H1 (cell line): Measurements from ENCODE around the gene FNDC1.

Experiments used
- ATF3 ChIP-seq: IDR thresholded peaks from 2 replicates; pipeline ENCODE4 v1.6.1; 2011; ENCODE audit warnings: low read depth, mild to moderate bottlenecking, low read length; ENCODE audit not compliant: insufficient read depth
- NRF1 ChIP-seq: IDR thresholded peaks from 2 replicates; pipeline ENCODE4 v1.6.1; 2011; ENCODE audit warnings: mild to moderate bottlenecking, low read depth, low read length, improper control_type of control experiment
- RAD21 ChIP-seq, 2 experiments: IDR thresholded peaks in 1 of 2; conservative IDR thresholded peaks in 1 of 2; 2 replicates each; pipeline ENCODE4 v1.6.1; 2011; ENCODE audit warnings: low read depth in 2 of 2, low read length in 2 of 2, improper control_type of control experiment in 1 of 2, inconsistent platforms in 1 of 2, mild to moderate bottlenecking in 1 of 2, moderate library complexity in 1 of 2
- SP2 ChIP-seq: IDR thresholded peaks from 2 replicates; pipeline ENCODE4 v1.6.1; 2012; ENCODE audit warnings: mild to moderate bottlenecking, low read length, inconsistent platforms

- TF ChIP-seq ATF3, result no peak
- TF ChIP-seq SP2, result no peak
- no peak for TF ChIP-seq NRF1
- TF ChIP-seq RAD21 (IDR thresholded peaks at IDR 0.05 in 1 of 2, conservative IDR thresholded peaks at IDR 0.05 in 1 of 2; ENCODE audit: low read depth in 2 of 2, low read length in 2 of 2), result no peak
These were observed 85.0 kb downstream of the FNDC1 start for GRCh38 chr6:159254186-159254585.
